OCI-LY1 (cell line): ENCODE data around the gene GDPD4.

Experiments
- CTCF ChIP-seq: fragments of 200-600 bp; sonication (generic), shearing (Covaris generic); IDR thresholded peaks from 2 replicates; pipeline ENCODE4 v1.5.1; 2017; ENCODE audit warnings: mild to moderate bottlenecking, antibody characterized with exemption, low read length, moderate library complexity, mixed read lengths
- EZH2 ChIP-seq: fragments of 200-600 bp; sonication (generic), shearing (Covaris generic); IDR thresholded peaks from 2 replicates; pipeline ENCODE4 v1.8.0; 2017; ENCODE audit warnings: borderline replicate concordance, mixed run types, mild to moderate bottlenecking, antibody characterized with exemption, low read length, moderate library complexity, mixed read lengths

DNA sequence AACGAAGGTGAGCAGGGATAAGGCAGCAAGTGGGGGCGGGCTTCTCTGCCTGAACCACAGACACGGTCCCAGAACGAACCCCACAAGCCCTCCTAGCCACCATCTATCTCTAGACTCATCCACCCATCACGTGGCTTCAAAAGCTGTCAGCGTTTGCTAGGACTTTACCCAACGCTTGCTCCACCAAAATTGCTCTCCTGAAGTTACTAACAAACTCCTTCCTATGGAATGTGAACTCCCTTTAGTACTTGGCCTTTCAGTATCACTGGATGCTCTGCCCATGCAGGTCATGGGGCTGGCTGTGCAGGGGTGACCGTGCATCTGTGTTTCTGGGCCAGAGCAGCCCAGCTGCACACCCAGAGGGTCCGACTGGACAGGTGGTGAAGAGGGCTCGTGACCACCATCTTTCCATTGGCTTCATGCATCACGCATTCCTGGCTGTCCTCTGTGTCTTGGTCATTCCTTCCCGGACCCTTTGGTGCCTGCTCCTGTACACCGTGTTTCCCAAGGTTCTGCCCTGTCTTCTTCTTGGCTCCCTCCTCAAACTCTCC lies 88.4 kb downstream of the GDPD4 start:
- no peak for TF ChIP-seq CTCF
- no peak for TF ChIP-seq EZH2
